Measurements from ENCODE around the gene PADI3. TPM values are rescaled to one million over a fixed set of nuclear protein-coding genes. Genes with fewer than 3 reads are reported as not detected.

PADI3 gene
- total and polyA plus RNA-seq, 2 of the 4 experiments (the other 2 are of a cell fraction): not detected

GRCh38 chr1:17293681-17294425, 45.0 kb downstream of the PADI3 start:
- Histone ChIP-seq H2AK5ac (ENCODE audit: low read depth, low read length) (no peak overlapping the region), H3K14ac (replicated peaks; ENCODE audit: low read depth, low read length) (no peak overlapping the region), H3K27ac (ENCODE audit: insufficient read depth, low read length) (no peak overlapping the region), H4K8ac (ENCODE audit: low read depth in 2 of 2, low read length in 2 of 2) (no peak overlapping the region), H2AK9ac (replicated peaks; ENCODE audit: low read depth, low read length, poor library complexity) (no peak overlapping the region), H3K9ac (ENCODE audit: low read depth, low read length) (no peak overlapping the region), H3K18ac (ENCODE audit: low read depth, low read length) (no peak overlapping the region), H3K4ac (ENCODE audit: low read depth, low read length) (no peak overlapping the region), H4K91ac (ENCODE audit: insufficient read depth, low read depth, low read length) (no peak overlapping the region), H3K4me1 (ENCODE audit: control insufficient read depth, insufficient read depth, low read length) (no peaks in the 10 kb centered on the region), H3K56ac (ENCODE audit: extremely low read depth, insufficient read depth, low read length) (no peak overlapping the region), H2BK5ac (ENCODE audit: low read depth, low read length, poor library complexity, severe bottlenecking) (no peak overlapping the region), H3K4me2 (ENCODE audit: low read depth, low read length) (no peak overlapping the region), H2BK120ac (ENCODE audit: low read depth, low read length) (no peak overlapping the region), H4K5ac (ENCODE audit: low read depth, low read length) (no peak overlapping the region), H3K23ac (ENCODE audit: low read depth, low read length) (no peak overlapping the region), H3K27me3 (ENCODE audit: control insufficient read depth, insufficient read depth, low read length) (peaks cover 15% of the 10 kb centered on the region), H3K9me3 (ENCODE audit: control insufficient read depth, insufficient read depth, low read length) (no peaks in the 10 kb centered on the region), H3K79me1 (ENCODE audit: low read depth in 1 of 2, low read length in 2 of 2) (no peaks in the 10 kb centered on the region), H3K36me3 (ENCODE audit: control insufficient read depth, insufficient read depth, low read length) (no peaks in the 10 kb centered on the region), H2AFZ (replicated peaks; ENCODE audit: low read length, poor library complexity) (no peak overlapping the region), H3K4me3 (ENCODE audit: insufficient read depth, low read depth, low read length) (no peak overlapping the region), H2BK15ac (ENCODE audit: low read depth, low read length) (no peak overlapping the region), H4K20me1 (ENCODE audit: insufficient read depth, low read length) (no peaks in the 10 kb centered on the region), H3K9me1 (ENCODE audit: insufficient read depth, low read length) (no peaks in the 10 kb centered on the region), H2BK20ac (ENCODE audit: low read depth, low read length) (no peak overlapping the region)
- POLR2A ChIA-PET (ENCODE audit: unreplicated experiment): no interaction called here
- BruUV-seq (replicated peaks): no TSS peak
- DNase-seq (no peak), ATAC-seq (ENCODE audit: low read depth) (no peak)
- 7% methylated on average over 3 of the region's 14 CpGs; no CpG with 5 or more reads in 1 of the 2 experiments for WGBS, 2 experiments (ENCODE audit: extremely low coverage in 2 of 2, insufficient read length in 1 of 2)
- no peak for TF ChIP-seq RFX5 (IDR thresholded peaks at IDR 0.05; ENCODE audit: low read depth, low read length)
- TF ChIP-seq MXI1 (IDR thresholded peaks at IDR 0.05; ENCODE audit: borderline replicate concordance, low read depth, low read length): no peak
- TF ChIP-seq NFE2L2 (IDR thresholded peaks at IDR 0.05; ENCODE audit: low read depth, low read length): no peak
- TF ChIP-seq CTCF (conservative IDR thresholded peaks at IDR 0.05; ENCODE audit: low read depth, low read length): no peak
- TF ChIP-seq SMC3 (IDR thresholded peaks at IDR 0.05; ENCODE audit: low read depth, low read length): no peak
- no peak for TF ChIP-seq CHD1 (IDR thresholded peaks at IDR 0.05; ENCODE audit: low read depth, low read length)
- no peak for TF ChIP-seq USF2 (IDR thresholded peaks at IDR 0.05; ENCODE audit: low read depth, low read length)
- TF ChIP-seq RAD21 (IDR thresholded peaks at IDR 0.05; ENCODE audit: low read length): no peak
- TF ChIP-seq MAZ (IDR thresholded peaks at IDR 0.05; ENCODE audit: borderline replicate concordance, low read depth, low read length): no peak
- TF ChIP-seq ELK1 (IDR thresholded peaks at IDR 0.05; ENCODE audit: borderline replicate concordance, low read depth, low read length): no peak
- TF ChIP-seq FOS (IDR thresholded peaks at IDR 0.05; ENCODE audit: low read depth, low read length): no peak
- no peak for TF ChIP-seq RCOR1 (IDR thresholded peaks at IDR 0.05; ENCODE audit: insufficient replicate concordance, low read length)
- no peak for TF ChIP-seq BHLHE40 (IDR thresholded peaks at IDR 0.05; ENCODE audit: low read depth, low read length)
- no peak for TF ChIP-seq CEBPB (IDR thresholded peaks at IDR 0.05; ENCODE audit: low read depth, low read length)
- no peak for TF ChIP-seq POLR2A (IDR thresholded peaks at IDR 0.05; ENCODE audit: low read depth, low read length)
- TF ChIP-seq MAFK (IDR thresholded peaks at IDR 0.05; ENCODE audit: low read depth, low read length): no peak
- intact Hi-C loops (cut with micrococcal nuclease) (no loop called here), in situ Hi-C loops (cut with MboI; ENCODE audit: low sequenced_read_pairs) (no loop called here), dilution Hi-C loops (cut with HindIII; ENCODE audit: low sequenced_read_pairs, unreplicated experiment) (no loop called here)
- CTCF ChIA-PET: no interaction called here
